ENCODE data around the gene GRK1.

Gene GRK1

DNA sequence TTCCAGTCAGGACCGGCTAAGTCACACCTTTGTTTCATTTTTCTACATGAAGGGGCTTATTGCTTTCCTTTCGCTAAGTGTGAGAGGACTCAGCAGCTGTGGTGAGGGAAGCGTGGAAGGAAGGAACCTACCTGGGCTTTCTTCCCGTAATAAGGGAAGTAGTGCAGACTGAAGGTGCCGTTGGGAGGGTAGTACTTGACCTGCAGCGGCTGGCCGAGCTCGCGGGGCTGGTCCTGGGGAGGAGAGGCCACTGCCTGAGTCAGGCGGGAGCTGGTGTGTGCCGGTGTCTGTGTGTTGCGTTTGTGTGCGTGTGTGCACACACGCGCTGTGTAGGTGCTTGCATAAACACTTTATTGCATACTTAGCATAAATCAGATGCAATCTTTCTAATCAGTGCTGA is 16.7 kb upstream of the GRK1 start:
- DNase-seq (ENCODE audit: low read depth) = no peak

DNA sequence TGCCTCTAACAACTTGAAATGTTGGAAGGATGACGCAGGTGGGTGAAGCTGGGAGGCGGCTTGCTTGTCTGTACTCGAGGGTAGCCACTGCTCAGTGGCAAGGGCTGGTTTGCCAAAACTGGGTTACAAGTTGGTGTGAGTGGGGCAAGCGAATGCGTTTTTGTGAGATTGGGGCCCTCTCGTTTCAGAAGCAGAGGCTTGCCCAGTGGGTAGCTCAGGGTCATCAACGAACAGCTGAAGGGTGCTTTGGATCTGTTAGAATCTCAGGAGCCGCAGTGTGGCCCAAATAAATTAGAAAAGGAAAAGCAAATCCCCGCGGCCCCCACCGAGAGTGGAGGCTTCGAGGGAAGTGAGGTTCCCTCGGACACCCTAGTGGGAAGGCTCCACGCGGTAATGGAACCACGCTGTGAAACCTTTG is 16.3 kb upstream of the GRK1 start:
- no peak for DNase-seq (ENCODE audit: low read depth)

DNA sequence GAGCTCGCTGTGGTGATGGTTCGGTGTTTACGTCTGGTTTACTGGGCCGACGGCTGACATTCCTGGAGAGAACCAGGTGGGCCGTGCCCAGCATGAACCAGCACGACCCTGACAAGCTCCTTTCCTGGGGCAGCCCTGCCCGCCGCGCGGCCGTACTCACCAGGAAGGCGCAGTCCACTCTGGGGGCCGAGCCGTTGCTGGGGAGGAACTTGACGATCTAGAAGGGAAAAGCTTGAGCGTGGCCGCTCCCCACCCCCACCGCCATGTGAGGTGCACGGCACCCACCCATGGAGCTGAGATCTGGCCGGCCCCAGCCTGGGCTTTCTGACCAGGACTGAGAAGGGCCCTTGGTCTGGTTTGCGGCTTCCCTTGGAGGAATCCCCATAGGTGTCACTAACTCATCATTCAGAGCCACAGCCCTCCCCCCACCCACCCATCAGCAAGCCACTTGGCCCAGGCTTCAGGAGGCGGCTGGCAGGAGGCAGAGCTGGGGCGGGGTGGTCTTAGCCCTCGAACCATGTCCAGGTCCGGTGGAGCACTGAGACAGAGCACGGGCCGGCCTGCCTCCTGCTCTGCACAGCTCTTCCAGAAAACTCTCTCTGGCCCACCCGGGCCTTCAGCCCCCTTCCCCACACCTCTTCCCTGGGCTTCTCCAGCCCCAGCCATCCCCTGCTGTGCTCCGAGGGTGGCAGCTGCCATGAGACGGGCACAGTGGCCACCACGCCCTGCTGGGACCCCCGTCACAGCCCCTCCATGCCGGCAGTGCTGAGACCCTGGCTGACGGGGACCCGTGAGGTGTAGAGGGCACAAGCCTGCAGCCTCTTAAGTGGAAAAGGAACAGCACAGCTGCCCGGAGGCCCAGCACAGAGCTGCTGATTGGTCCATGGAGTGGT is 15.3 kb upstream of the GRK1 start:
- no peak for DNase-seq (ENCODE audit: low read depth)

DNA sequence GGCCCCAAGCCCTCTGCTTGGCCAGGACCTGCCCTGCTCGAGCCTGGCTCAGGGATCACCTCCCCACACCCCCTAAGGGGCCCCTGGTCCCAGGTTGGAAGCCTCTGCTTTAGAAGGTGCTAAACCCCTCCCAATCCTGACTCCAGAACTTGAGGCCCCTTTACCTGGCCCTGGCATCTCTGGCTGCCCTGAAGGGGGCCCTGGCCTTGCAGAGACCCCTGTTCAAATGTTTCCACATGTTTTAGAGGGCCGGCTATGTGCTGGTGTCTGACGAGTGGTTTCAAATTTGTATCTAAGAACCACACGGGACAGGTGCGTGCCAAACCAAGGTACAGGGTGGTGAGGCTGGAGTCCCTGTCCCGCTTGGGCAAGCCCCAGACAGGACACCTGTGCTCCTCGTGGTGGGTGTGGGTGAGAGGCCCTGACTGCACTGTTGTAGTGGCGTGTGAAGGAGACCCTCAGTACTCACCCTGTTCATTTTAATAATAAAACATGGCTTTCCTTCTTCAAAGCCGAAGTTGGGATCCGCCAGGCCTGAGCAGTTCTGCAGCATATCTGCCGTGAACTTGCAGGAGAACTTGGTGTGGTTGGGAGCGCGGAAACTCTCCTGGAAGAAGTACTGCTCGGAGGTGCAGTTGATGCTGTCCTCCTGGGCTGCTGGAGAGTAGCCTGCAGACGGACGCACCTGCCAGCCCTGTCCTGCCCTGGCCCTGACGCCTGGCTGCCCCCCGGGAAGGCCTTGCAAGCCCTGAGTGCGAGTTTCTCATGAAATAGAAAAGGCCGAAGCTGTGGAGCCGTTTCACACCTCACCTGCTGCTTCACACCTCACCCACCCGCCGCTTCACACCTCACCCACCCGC is 14.4 kb upstream of the GRK1 start:
- no peak for DNase-seq (ENCODE audit: low read depth)

DNA sequence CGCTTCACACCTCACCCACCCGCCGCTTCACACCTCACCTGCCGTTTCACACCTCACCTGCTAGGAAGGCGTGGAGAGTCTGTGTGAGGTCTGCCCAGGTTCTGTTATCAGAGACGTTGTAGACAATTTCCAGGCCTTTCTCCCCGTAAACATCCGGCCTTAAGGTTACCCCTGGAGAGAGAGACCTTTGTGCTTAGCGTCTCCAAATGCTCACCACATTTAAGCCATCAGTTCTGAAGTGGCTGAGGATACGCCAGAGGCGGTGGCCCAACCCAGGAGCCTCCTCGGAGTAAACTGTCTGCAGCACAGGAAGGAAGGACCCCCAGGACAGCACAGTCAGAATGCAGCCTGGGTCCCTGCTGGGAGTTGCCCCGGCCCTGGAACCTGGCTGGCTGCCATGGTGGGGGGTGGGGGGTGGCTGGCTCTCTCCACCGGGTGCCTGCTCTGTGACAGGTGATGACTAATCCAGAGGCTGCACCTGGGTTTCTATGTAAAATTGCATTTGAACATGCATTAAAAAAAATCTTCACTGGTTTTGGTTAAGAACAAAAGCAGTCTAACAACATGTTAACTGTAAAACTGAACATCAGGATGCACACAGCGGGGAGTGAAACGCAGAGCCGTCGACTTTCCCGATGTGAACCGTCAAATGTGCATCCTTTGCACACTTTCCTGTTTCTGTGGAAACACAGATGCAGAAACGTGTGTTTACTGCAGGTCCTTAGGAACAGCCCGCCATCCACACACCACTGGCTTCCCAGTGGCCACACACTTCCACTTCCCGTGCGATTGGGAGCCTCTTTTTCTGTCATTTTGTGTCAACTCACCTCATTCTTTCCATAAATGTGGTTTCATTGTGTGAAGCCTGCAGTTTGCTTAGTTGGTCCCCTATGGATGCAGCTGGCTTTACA is 13.5 kb upstream of the GRK1 start:
- no peak for DNase-seq (ENCODE audit: low read depth)

DNA sequence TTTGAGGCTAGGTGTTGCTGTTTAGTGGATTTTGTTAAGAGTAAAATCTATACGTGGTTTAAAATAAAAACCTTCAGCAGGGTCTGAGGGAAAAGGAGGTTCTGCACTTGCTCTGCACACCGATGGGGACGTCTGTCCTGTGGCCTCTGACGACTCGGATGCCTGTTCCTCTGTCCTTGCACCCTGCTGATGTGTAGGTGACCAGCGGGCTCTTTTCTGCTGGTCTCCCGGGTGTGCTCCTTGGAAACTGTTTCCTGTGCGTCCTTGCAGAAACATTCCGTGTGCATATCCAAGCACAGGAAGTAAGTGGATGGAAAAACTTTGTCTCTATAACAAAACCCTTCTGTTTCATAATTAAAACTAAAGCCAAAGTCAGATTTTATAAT is 12.9 kb upstream of the GRK1 start:
- no peak for DNase-seq (ENCODE audit: low read depth)

DNA sequence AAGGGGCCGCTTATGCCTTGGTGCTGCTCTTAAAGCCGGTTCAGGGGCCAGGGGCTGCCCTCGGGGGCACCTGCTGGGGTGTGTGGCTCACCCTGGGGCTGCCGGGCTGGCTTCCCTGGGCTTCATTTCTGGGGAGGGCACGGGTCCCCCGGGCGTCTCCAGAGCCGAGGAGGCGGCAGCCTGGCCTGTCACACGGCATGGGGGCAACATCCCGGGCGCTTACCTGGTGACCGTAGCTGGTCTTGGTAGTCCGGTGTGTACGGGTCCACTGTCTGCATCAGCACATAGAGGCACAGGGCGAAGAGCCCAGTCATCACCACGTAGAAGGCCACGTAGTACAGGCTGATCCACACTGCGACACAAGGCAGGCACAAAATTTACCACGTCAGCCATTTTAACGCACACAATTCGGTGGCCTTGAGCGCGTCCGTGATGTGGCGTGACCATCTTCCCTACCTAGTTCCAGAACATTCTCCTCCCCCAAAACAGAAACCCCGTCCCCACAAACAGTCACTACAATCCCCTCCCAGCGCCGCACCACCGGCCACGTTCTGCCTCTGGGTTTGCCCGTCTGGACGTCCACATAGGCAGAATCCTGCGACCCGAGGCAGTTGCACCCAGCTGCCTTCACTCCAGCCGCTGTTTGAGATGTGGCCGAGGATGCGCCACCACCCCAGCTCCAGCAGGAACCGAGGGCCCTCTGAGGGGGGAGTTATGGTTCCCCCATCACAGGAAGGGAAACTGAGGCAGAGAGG is 12.3 kb upstream of the GRK1 start:
- DNase-seq (ENCODE audit: low read depth) = no peak

DNA sequence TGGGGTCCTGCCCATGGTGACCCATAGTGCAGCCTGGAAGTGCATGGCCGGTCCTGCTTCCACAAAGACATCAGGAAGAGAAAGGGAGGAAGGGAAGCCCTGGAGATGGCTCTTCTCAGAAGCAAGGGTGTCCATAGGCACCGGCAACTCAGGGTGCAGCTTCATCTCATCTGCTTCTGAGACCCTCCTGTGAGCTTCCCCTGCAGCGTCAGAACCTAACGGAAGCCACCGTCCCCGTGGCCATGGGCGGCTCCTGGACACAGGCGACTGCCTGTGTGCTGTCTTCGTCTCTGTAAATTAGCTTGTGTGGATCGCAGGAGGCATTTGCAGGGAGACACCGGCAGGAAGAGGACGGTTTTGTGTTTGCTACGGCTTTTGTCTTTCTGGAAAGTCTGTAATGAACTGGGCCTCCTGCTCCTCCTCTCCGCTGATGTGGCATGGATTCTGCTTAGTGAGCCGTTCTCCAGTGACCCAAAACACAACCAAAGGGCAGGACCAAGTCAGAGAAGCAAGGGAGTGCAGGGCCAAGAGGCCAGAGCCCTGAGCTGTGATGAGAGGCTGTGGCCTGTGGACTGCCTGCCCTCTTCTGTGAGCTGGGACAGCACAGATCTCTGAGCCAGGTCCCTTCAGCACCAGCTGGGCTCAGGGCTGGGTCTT is 11.5 kb upstream of the GRK1 start:
- DNase-seq (ENCODE audit: low read depth) = no peak

DNA sequence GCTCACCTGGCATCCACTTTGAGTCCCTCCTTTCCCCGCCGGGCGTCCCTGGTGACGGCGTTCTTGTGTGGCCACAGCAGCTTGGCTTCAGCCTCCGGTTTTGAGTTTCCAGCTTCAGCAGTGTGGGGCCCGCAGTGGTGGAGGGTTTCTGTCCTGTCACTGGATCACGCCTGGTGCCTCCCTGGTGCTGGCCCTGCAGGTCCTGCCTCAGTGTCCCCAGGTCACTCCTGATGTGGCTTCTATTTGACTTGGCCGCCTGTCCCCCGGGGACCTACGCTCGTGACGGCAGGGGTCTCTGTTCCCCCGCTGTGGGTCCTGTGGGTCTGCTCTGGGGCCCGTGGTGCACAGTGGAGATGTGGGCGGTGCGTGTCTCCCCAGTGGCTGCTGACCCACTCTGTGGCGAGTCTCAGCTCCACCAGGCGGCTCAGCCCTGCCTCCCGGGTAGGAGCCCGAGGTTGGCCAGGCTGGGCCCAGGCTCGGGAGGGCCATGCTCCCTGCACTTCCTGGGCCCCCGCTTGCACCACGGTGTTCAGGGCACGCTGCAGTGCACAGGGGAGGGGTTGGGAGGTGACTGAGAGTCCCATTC is 10.9 kb upstream of the GRK1 start:
- no peak for DNase-seq (ENCODE audit: low read depth)

DNA sequence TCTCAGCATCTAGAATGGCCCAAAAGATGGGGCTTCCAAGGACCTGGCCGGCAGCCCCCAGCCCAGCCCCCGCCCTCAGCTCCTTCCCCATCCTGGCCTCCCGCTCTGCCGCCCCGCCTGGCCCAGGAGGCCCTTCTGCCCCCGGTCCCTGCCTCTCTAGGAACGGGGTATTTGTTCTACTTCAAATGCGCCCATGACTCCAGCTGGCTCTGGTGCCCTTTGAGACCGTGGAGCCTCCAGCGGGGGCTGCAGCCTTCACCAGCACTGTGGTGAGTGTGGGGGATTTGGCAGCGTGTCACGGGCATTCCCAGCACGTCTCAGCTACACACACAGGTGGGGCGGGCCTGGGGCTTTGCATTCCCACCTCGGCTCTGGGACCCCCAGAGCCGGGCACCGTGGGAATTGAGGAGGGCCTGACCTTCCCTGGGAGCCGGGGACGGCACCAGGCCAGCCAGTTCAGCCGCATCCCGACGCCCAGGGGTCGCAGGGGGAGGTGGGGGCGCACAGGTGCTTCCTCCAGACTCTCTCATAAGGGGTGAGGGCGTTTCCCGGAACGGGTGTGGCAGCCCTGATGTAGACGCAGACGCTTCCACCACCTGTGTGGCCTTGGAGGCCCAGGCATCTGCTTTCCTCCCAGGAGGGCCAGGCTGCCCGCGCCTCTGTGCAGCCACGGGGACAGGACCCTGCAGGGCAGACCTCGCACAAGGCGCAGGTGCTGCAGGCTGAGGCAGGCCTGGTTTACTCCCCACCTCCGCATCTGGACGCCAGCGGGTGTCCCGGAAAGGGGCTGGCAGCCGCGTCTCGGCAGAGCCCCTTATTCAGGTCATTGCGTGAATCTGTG is 10.0 kb upstream of the GRK1 start:
- DNase-seq (ENCODE audit: low read depth) = no peak

DNA sequence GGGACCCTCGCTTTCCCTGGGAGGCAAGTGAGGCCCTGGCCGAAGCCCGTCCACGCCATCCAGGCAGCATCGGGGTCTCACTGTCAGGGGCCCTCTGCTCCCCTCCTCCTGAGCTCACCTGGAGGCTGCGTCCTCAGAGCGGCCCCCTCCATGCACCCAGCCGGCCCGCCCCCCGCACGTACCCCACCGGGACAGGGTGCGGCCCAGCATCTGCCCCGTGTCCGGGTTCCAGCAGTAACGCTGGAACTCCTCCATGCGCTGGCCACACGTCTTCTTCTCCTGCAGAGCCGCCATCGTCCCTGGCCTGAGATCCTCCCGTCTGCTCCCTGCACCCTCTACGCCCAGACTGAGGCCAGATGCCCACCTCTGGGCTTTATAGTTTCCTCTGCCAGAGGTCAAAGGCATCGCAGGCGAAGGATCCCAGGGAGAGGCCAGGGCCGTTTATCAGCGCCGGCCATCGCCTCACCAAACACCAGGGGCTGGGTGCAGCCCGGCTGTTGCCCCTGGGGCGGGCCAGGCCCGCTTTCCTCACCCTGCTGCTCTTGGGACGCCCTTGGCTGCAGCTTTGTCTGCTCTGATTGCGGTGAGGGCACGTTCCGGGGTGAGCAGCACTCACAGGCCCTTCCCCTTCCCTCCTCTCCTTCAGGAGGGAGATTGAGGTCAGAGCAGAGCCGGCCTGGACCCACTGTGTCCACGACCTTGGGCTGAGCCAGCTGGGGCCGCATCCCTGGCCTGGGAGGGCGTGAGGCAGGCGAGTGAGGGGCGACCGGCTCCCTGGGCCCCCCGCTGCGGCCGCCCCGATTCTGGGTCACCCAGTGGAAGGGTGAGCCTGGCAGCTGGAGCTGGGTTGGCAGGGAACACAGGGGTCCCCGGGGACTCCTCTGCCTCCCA is 8.9 kb upstream of the GRK1 start, which contains the start of gene ATP4B:
Gene ATP4B, minus strand, starts transcription at position 348 of the 891 bp plus-strand sequence. Its CDS starts 54 bp downstream, at position 294.
- DNase-seq (ENCODE audit: low read depth) = no peak

DNA sequence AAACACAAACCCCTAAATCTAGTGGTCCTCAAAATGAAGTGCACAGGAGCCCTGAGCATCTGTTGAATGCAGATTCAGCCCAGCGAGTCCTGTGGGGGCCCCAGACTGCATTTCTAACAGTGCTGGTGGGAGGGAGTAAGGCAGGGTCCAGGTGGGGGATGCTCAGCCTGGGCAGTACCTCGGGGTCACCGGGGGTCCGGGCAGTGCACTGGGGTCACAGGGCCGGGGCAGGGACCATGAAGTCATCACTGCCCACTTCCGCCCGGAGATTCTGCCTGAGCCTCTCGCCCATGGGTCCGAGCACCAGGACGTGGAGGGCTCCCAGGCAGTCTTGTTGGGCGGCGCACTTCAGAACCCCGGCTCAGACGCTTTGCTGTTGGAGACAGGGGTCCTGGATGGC is 8.2 kb upstream of the GRK1 start:
- no peak for DNase-seq (ENCODE audit: low read depth)

DNA sequence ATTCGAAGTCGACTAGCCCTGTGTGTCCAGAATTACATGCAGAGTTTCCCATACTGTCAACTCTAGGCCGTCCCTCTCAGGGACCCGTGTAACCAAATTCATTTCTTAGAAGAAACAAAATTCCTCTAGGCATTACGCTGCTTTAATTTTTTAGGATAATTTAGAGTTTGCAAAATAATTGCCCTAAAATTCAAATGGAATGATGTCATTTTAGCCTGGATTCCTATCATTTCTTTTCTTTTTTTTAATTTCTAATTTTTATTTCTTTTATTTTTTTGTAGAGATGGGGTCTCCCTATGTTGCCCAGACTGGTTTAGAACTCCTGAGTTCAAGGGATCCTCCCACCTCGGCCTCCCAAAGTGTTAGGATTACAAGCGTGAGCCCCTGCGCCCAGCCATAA is 7.7 kb upstream of the GRK1 start:
- DNase-seq (ENCODE audit: low read depth) = no peak

DNA sequence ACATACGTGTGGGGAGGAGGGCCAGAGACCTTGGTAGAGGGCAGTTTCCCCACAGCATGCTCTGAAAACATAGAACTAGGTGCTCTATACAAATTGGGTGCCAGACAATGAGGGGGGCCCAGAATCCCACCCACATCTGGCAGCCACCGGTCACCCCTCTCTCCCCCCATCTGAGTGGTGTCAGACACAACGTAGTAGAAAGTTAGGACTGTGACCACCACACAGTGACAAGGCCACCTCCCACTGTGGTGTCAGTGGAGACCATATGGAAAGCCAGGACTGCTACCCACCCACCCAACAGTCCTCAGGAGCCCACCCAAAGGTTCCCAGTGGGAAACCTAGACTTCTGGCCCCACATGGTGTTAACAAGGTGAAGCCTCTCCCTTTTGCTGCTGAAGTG is 7.0 kb upstream of the GRK1 start:
- no peak for DNase-seq (ENCODE audit: low read depth)

DNA sequence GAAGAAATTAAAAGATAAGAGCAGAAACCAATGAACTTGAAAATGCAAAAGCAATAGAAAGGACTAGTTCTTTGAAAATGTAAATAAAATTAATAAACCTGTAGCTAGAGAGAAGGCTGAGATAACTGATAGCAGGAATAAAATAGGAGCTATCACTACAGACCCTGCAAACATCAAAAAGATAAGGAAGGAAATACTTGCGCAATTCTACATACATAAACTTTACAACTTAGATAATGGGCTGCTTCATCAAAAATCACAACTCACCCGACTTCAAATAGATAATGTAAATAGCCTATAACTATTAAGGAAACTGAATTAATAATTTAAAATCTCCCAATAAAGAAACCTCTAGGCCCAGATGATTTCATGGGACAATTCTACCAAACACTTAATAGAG is 5.5 kb upstream of the GRK1 start:
- no peak for DNase-seq (ENCODE audit: low read depth)

DNA sequence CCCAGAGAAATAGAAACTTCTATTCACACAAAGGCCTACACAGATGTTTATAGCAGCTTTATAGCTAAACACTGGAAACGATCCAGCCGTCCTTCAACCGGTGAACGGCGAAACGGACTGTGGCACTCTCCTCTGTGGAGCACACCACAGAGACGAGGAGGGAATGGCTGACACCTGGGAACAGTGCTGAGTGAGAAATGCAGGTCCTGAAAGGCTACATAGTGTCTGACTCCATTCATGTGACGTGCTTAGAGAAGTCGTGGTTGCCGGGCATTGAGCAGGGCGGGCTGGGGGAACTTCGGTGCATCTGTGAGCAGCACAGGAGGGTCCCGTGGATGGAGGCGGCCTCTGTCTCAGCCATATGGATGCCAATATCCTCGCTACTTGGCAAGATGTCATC is 3.1 kb upstream of the GRK1 start:
- DNase-seq (ENCODE audit: low read depth) = no peak

DNA sequence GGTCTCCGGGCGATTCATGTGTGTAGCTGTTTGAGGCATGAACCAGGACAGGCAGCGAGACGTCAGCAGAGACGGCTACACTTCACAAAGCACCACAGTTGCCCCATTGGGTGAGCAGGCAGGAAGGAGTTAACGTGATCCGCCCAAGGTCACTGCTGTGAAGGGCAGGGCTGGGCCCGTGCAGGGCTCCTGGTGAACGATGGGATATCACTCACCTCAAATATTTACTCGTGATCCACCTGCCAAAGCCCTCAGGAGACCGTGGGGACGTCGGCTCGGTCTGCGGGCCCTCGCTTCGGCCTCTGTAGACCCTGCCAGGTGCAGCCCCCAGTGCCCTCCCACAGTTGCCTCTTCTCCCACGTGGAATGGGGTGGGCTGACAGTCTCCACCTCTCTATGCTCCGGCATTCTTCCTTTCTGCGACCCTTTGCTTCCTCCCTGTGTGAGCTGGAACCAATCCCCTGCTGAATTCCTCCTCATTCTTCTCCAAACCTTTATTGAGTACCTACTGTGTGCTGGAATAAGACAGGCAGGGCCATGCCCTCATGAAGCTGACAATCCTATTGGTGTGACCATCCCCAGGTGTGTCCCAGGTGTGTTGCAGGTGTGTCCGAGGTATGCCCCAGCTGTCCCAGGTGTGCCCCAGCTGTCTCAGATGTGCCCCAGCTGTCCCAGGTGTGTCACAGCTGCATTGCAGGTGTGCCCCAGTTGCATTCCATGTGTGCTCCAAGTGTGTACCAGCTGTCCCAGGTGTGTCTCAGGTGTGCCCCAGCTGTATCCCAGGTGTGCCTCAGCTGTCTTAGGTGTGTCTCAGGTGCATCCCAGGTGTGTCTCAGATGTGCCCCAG is 2.0 kb upstream of the GRK1 start:
- no peak for DNase-seq (ENCODE audit: low read depth)

Measured in HS-27A (cell line).